Keratinocyte (primary cell): Measurements from ENCODE around the gene DCPS. TPM values are rescaled to one million over a fixed set of nuclear protein-coding genes. Genes with fewer than 3 reads are reported as not detected.
"Not testable (repeated sequence)": the region's sequence is repeated elsewhere in the genome, so short reads cannot be mapped to it uniquely, and the experiment has no call there.

ENCODE experiments used
- DNase-seq: peaks from one replicate; pipeline ENCODE4 v3.0.0-alpha.2; 2011; ENCODE audit warnings: low read depth, missing footprints, low spot score
- FAIRE-seq: peaks from 2 replicates; lab custom pipeline; 2011; peaks lifted over from hg19 to GRCh38; lab: Jason Lieb, UNC
- H2AFZ ChIP-seq: 2 replicates; pipeline ENCODE4 v1.6.0; 2012; ENCODE audit warnings: low read length, control low read depth, inconsistent platforms; ENCODE audit not compliant: control insufficient read depth
- H3K27ac ChIP-seq: 2 replicates; pipeline ENCODE4 v1.5.1; 2011; ENCODE audit warnings: low read length; ENCODE audit not compliant: control insufficient read depth, insufficient read depth
- H3K27me3 ChIP-seq: 3 replicates; pipeline ENCODE4 v1.6.0; 2011; ENCODE audit warnings: low read length; ENCODE audit not compliant: control insufficient read depth, insufficient read depth; ENCODE audit errors: extremely low read depth
- H3K36me3 ChIP-seq, 2 experiments: 2 replicates in 1 of 2; 3 replicates in 1 of 2; pipeline ENCODE4 v1.5.1; 2011; ENCODE audit warnings: low read length in 2 of 2, mild to moderate bottlenecking in 1 of 2; ENCODE audit not compliant: control insufficient read depth in 2 of 2, insufficient read depth in 2 of 2; ENCODE audit errors: extremely low read depth in 1 of 2
- H3K4me1 ChIP-seq: 3 replicates; pipeline ENCODE4 v1.5.1; 2011; ENCODE audit warnings: low read length; ENCODE audit not compliant: control insufficient read depth, insufficient read depth; ENCODE audit errors: extremely low read depth
- H3K4me2 ChIP-seq: 3 replicates; pipeline ENCODE4 v1.6.0; 2011; ENCODE audit warnings: low read depth, low read length; ENCODE audit not compliant: control insufficient read depth, insufficient read depth; ENCODE audit errors: extremely low read depth
- H3K4me3 ChIP-seq, 3 experiments: fragments of 200-600 bp in 1 of 3; sonication (generic) in 1 of 3; 2 replicates in 2 of 3; 3 replicates in 1 of 3; pipeline ENCODE4 v1.5.1; 2011 to 2016; ENCODE audit warnings: low read length in 3 of 3, mild to moderate bottlenecking in 3 of 3, control low read depth in 2 of 3, inconsistent platforms in 1 of 3, low read depth in 1 of 3, mixed read lengths in 1 of 3, mixed run types in 1 of 3, moderate library complexity in 1 of 3; ENCODE audit not compliant: control insufficient read depth in 2 of 3, insufficient read depth in 2 of 3; ENCODE audit errors: extremely low read depth in 1 of 3
- H3K79me2 ChIP-seq: 2 replicates; pipeline ENCODE4 v1.6.0; 2012; ENCODE audit warnings: low read length; ENCODE audit not compliant: control insufficient read depth, insufficient read depth
- H3K9ac ChIP-seq: 3 replicates; pipeline ENCODE4 v1.6.0; 2011; ENCODE audit warnings: low read length; ENCODE audit not compliant: control insufficient read depth, insufficient read depth; ENCODE audit errors: extremely low read depth
- H3K9me1 ChIP-seq: 3 replicates; pipeline ENCODE4 v1.6.0; 2011; ENCODE audit warnings: low read length; ENCODE audit not compliant: control insufficient read depth, insufficient read depth; ENCODE audit errors: extremely low read depth
- H3K9me3 ChIP-seq: 2 replicates; pipeline ENCODE4 v1.5.1; 2012; ENCODE audit warnings: low read depth, low read length; ENCODE audit not compliant: control insufficient read depth
- H4K20me1 ChIP-seq: 3 replicates; pipeline ENCODE4 v1.6.0; 2011; ENCODE audit warnings: low read length; ENCODE audit not compliant: control insufficient read depth, insufficient read depth; ENCODE audit errors: extremely low read depth
- CTCF ChIP-seq, 3 experiments: IDR thresholded peaks in 1 of 3; conservative IDR thresholded peaks in 1 of 3; optimal IDR thresholded peaks in 1 of 3; 2 replicates in 2 of 3; 3 replicates in 1 of 3; pipeline versions ENCODE3 to v1.5.1; 2011; ENCODE audit warnings: low read length in 3 of 3, mild to moderate bottlenecking in 3 of 3, moderate library complexity in 2 of 3, control low read depth in 1 of 3, inconsistent platforms in 1 of 3; ENCODE audit not compliant: insufficient read depth in 2 of 3; ENCODE audit errors: extremely low read depth in 1 of 3
- EZH2 ChIP-seq: IDR thresholded peaks from one replicate; pipeline ENCODE4 v1.6.1; 2012; ENCODE audit warnings: inconsistent platforms, mild to moderate bottlenecking, low read length, moderate library complexity
- dilution Hi-C: fragments of 300-500 bp; cut with MboI; formaldehyde crosslinking; loops from one replicate; pipeline ENCODE4 v1.7.0; 2020; ENCODE audit warnings: low sequenced_read_pairs; ENCODE audit not compliant: extremely low pct_ligation_motif_present
- polyA plus RNA-seq, 5 experiments: library from polyadenylated mRNA; depleted of rRNA in 3 of 5; stranded (reverse) in 3 of 5; stranded (forward) in 1 of 5; unstranded in 1 of 5; fragments of >200 nt; gene quantifications; 1 replicate in 1 of 5; 2 replicates in 3 of 5; 3 replicates in 1 of 5; pipeline versions ENCODE4 v1.2.1 to v1.2.3, GENCODE V29; 2011 to 2012; ENCODE audit warnings: missing spikeins in 2 of 5, low read depth in 1 of 5, low replicate concordance in 1 of 5

DCPS gene
- polyA plus RNA-seq, 1 donor (not counting 4 experiments of a cell fraction or from before 2014, with no cell fraction given): 31.3 TPM

GRCh38 chr11:126362879-126363655, 59.2 kb downstream of the DCPS start:
- no peak overlapping the region for H3K27ac ChIP-seq
- TF ChIP-seq EZH2: no peak
- no peak for TF ChIP-seq CTCF (optimal IDR thresholded peaks at IDR 0.05 in 1 of 3, IDR thresholded peaks at IDR 0.05 in 1 of 3, conservative IDR thresholded peaks at IDR 0.05 in 1 of 3; ENCODE audit: extremely low read depth in 1 of 3, insufficient read depth in 2 of 3, low read length in 3 of 3)
- H4K20me1 ChIP-seq: no peaks in the 10 kb centered on the region
- no peak for DNase-seq
- no peak overlapping the region for H3K9ac ChIP-seq
- peaks cover 1 to 4% of the 10 kb centered on the region in 2 experiments for H3K36me3 ChIP-seq
- H3K9me1 ChIP-seq: no peaks in the 10 kb centered on the region
- no peak overlapping the region for H3K4me2 ChIP-seq
- H3K4me1 ChIP-seq: peaks cover 29% of the 10 kb centered on the region
- no peaks in the 10 kb centered on the region for H3K9me3 ChIP-seq
- H3K27me3 ChIP-seq: no peaks in the 10 kb centered on the region
- no peak overlapping the region for H2AFZ ChIP-seq
- H3K79me2 ChIP-seq: peaks cover 53% of the 10 kb centered on the region
- FAIRE-seq: no peak
- no peak overlapping the region for H3K4me3 ChIP-seq
- dilution Hi-C loops: no loop called here

GRCh38 chr11:126363706-126364248, 59.9 kb downstream of the DCPS start:
- dilution Hi-C loops: no loop called here
- Histone ChIP-seq H3K36me3 (peaks cover under 1 to 1% of the 10 kb centered on the region in 2 experiments), H3K4me2 (no peak overlapping the region), H3K9me3 (no peaks in the 10 kb centered on the region), H2AFZ (no peak overlapping the region), H3K9ac (no peak overlapping the region), H3K27me3 (no peaks in the 10 kb centered on the region), H3K4me1 (peaks cover 24% of the 10 kb centered on the region), H4K20me1 (no peaks in the 10 kb centered on the region), H3K4me3 (no peak overlapping the region), H3K27ac (no peak overlapping the region), H3K79me2 (peaks cover 53% of the 10 kb centered on the region), H3K9me1 (no peaks in the 10 kb centered on the region)
- no peak for DNase-seq
- TF ChIP-seq CTCF (optimal IDR thresholded peaks at IDR 0.05 in 1 of 3, IDR thresholded peaks at IDR 0.05 in 1 of 3, conservative IDR thresholded peaks at IDR 0.05 in 1 of 3; ENCODE audit: extremely low read depth in 1 of 3, insufficient read depth in 2 of 3, low read length in 3 of 3) (no peak), EZH2 (no peak)
- FAIRE-seq: no peak

- not testable (repeated sequence) for H3K4me3 ChIP-seq, FAIRE-seq, H3K27ac ChIP-seq
Measured at GRCh38 chr11:126364735-126365134, 60.9 kb downstream of the DCPS start.

More at GRCh38 chr11:126364735-126365134, 60.9 kb downstream of the DCPS start:
- H3K9me1 ChIP-seq, H3K36me3 ChIP-seq, H4K20me1 ChIP-seq, H3K27me3 ChIP-seq, dilution Hi-C loops, H3K9ac ChIP-seq, H2AFZ ChIP-seq, H3K4me2 ChIP-seq, H3K9me3 ChIP-seq, DNase-seq: not testable (repeated sequence)
- H3K79me2 ChIP-seq: peaks cover 53% of the 10 kb centered on the region
- peaks cover 15% of the 10 kb centered on the region for H3K4me1 ChIP-seq
